CD4-positive, alpha-beta T cell treated with Interleukin-2 at 100 ng/mL for 4 hours (primary cell): ENCODE results near the gene PTH2.

Experiments used
- DNase-seq: peaks from one replicate; pipeline ENCODE4 v3.0.0-alpha.2; 2020; ENCODE audit warnings: low spot score

PTH2 gene

GRCh38 chr19:49409441-49410029 is 13.7 kb downstream of the PTH2 start:
- peak; percentile 37 for DNase-seq

GRCh38 chr19:49408816-49409440 is 14.3 kb downstream of the PTH2 start:
- DNase-seq = no peak

- no peak for DNase-seq
Observed at GRCh38 chr19:49407482-49408015, 15.7 kb downstream of the PTH2 start.

GRCh38 chr19:49407079-49407478 is 16.2 kb downstream of the PTH2 start:
- no peak for DNase-seq

GRCh38 chr19:49403404-49404187 is 19.6 kb downstream of the PTH2 start:
- no peak for DNase-seq

GRCh38 chr19:49400029-49400428 is 23.2 kb downstream of the PTH2 start:
- DNase-seq = no peak

GRCh38 chr19:49398931-49399330 is 24.3 kb downstream of the PTH2 start:
- DNase-seq = no peak

- no peak for DNase-seq
Observed at GRCh38 chr19:49398001-49398615, 25.1 kb downstream of the PTH2 start.

GRCh38 chr19:49396738-49397505 is 26.3 kb downstream of the PTH2 start:
- no peak for DNase-seq

- DNase-seq = no peak
Observed at GRCh38 chr19:49395581-49396407, 27.4 kb downstream of the PTH2 start.

GRCh38 chr19:49393881-49394280 is 29.4 kb downstream of the PTH2 start:
- DNase-seq = no peak

- peak; percentile 86 for DNase-seq
Observed at GRCh38 chr19:49391581-49392399, 31.5 kb downstream of the PTH2 start.

- no peak for DNase-seq
Observed at GRCh38 chr19:49390929-49391359, 32.3 kb downstream of the PTH2 start.

GRCh38 chr19:49390131-49390928 is 32.9 kb downstream of the PTH2 start:
- DNase-seq = no peak

- no peak for DNase-seq
Observed at GRCh38 chr19:49389406-49389805, 33.8 kb downstream of the PTH2 start.

- peak; percentile 89 for DNase-seq
Observed at GRCh38 chr19:49387936-49388372, 35.3 kb downstream of the PTH2 start, which contains the start of gene KASH5. Gene KASH5 (plus strand): TSS chr19:49388249. CDS start chr19:49390884, 2,635 bp downstream.

GRCh38 chr19:49383599-49383998 is 39.6 kb downstream of the PTH2 start:
- DNase-seq = no peak

- no peak for DNase-seq
Observed at GRCh38 chr19:49382639-49383038, 40.6 kb downstream of the PTH2 start.

GRCh38 chr19:49380391-49380790 is 42.9 kb downstream of the PTH2 start:
- no peak for DNase-seq
